Stimulated activated CD8-positive, alpha-beta memory T cell treated with anti-CD3 and anti-CD28 coated beads, Interleukin-4, amount 100 ng/mL, for 4 hours (primary cell): Measurements from ENCODE around the gene KATNAL1.

Experiments
- DNase-seq, 2 donors: peaks; one replicate each; pipeline ENCODE4 v3.0.0-alpha.2; 2020; ENCODE audit warnings: low read depth in 2 of 2, low spot score in 1 of 2

The KATNAL1 gene

DNA sequence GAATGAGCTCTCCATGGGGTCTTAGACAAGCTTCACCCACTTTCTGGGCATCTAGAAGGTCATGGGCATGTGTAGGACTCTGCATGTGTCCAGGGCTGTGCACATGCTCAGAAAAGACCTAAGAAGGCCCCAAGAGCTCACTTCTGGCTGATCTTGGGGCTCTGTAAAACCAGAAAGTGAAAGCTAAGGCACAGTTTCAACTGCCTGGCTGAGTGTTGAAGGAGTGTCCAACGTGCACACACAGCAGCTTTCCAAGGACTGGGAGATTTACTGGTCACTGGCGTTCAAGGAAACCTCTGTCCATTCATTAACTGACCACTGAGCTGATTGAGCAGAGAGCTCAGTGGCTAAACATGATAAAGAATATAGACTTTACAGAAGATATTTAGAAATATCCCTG lies 137.9 kb downstream of the KATNAL1 start:
- DNase-seq: no peak

DNA sequence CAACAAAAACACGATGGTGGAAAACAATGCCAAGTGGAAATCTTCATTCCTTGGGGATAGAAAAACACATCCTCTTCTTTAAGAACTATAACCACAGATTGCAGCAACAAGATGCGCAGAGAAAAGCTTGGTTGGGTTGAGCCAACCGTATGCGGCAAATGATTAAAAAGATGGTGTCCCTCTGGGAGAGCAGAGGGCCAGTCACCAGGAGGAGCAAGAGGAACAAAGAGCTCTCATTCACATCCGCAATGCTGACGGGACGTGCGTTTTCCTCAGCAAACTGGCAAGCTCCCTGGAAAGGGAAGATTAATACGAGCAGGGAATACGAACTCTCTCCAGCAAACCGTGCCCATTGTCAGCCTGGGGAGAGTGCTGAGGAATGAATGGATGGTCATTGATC lies 141.6 kb downstream of the KATNAL1 start:
- DNase-seq: no peak

DNA sequence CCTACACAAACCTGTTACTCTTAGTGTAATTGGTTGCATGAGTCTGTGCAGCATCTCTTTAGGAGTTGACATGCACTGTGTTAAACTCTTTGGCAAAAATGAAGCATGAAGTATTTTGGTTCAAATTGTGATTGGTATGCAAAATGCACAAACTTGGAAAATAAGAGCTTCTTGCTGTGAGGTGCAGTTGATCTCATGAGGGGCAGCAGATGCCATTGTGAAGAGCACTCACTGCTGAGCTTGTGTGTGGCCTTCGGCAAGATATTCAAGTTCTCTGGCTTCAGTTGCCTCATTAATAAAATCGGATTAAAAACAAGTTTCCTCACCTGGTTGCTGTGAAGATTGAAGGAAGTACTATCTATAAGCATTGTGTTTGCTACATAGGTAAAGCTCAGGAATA lies 142.3 kb downstream of the KATNAL1 start:
- DNase-seq: no peak

DNA sequence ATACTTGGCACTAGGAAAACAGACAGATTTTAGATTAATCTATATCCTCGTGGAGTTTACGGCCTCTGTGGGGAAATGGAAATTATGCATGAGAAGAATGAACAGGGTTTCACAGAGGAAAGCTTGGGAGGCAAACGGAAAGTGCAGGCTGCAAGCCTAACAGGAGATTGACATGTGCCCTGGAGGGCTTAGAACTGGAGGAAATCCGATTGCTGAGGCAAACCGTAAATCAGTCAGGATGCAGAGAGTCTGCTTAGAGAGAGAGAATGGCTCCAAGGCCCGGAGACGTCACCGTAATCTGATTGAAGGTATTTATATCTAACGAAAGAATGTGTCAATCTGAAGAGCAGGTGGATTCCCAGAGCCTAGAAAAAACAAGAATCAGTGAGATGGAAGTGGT lies 143.2 kb downstream of the KATNAL1 start:
- no peak for DNase-seq

DNA sequence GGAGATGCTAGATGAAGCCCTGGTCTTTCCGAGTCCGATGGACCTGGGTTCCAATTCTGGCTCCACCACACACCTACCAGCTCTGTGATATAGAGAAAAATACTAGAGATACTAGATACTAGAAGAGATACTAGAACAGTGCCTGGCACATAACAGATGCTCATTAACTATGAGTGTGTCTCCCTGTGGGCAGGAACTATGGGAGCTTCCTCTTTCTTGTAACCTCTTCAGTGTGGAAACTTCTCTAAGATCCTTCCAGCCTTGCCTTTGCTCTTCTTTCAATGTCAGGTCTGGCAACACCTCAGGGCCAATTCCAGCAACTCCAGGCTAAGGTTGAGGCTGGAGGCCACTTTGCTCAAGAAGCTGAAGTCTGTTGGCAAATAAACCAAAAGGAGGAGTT lies 143.9 kb downstream of the KATNAL1 start:
- DNase-seq: no peak

DNA sequence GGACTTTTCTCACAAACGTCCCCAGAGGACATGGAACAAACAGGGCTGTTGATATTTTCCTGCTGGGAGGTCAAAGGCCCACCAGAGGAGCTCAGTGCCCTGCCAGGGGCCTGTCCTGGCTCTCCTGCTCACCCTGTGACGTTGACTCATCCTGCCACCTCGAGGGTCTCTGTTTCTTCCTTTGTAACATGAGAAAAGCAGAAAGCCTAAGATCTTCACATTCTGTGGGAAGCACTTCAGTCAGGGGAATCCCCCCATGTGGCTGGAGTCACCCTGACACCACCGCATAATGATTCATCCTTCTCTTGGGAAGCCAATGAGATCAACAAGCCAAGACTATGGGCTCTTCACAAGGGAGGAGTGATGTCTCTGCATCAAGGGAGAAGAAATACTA lies 147.9 kb downstream of the KATNAL1 start:
- DNase-seq: peak in 1 of 2 donors; percentile 27

DNA sequence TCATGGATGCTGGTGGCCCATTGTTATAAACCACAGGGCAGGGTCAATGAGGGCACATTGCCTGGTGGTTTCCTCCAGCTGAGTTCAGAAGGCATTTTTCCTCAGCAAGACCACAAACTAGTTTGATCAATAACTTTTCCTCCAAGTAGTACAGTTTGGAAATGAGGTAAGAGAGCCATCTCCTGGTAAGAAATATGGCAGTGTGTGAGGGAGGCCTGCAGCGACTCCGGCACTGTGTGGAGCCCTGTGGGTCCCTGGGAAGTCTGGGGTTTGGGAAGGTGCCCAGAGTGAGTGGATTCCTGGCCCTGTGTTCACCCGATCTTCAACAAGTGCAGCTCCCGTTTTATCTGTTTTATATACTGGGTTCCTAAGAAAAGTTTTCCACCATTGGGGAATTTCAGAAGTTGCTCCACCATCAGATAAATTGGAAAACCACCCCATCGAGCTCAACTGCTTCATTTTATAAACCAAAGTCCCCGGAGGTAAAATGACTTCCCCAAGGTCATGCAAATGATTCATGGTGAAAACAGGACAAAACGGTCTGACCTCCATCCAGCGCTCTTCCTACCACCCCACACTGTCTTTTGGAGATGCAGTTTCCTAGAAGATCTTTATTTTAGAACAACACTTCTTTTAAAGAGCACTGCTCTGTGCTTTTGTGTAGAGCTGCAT lies 148.4 kb downstream of the KATNAL1 start:
- DNase-seq: no peak

DNA sequence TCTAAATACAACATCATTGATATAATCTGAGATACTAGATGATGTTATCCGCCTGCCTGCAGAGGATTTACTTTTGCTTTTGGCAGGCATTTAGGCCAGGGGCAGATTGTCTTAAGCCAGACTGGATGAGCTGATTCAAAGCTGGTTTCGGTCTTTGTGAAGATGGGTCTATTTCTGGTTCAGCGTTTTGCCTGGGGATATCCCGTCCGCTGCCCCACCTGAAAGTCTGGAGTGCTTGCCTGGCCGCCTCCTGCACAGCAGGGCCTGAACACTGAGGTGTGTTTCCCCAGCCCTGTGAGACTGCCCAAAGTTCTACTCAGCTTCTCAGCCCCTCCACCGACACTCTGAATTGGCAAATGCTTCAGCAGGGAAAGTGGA lies 149.7 kb downstream of the KATNAL1 start:
- no peak for DNase-seq

DNA sequence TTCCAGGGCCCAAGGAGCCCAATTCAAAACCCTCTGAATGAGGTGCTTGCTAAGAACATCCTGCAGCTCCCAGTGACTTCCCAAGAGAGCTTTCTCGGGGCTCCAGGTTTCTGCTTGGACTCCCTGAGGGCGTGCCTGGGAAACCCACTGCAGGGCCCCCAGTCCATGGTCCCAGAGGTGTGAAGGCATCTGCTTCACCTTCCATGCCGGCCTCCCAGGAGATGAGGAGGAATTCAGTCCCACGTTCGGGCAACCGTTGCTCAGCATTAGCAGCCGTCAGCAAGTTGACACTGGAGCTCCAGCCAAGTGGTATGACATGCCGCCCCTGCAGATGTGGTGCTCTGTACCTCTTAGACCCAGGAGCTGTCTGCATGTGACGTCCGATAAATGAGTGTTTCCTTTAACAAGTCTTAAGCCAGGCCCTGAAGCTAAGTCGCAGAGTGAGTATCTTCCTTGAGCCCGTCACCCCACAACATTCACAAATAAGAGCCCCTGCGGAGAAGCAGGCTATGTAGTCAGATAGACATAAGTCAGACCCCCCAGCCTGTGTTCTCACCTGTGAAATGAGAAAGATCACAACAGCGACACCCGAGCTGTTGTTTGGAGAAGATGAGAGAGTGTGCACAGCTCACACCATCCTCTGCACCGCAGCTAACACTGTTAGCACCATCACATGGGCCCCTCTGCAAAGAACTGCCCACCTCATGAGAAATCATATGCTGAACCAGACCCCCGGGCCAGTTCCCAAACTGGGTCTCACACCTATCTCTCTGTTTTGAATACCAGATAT lies 150.3 kb downstream of the KATNAL1 start:
- no peak for DNase-seq

DNA sequence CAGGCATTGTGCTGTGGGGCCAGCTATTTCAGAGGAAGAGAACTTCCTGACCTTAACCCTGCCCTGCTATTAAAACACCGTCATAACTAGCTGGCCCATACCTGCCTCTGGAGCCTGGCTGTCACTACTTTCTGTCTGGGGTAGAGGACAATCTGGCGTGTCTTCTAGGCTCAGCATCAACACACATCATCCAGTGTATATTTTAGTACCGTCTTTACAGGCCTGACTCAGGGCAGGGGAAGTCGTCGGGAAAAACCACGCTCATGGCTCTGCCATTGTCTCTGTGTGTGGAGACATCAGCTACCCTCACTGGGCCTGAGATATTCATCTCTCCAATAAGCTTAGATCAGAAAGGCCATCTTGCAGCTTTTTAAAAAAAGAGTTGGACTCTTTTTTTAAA lies 151.1 kb downstream of the KATNAL1 start:
- DNase-seq: no peak

DNA sequence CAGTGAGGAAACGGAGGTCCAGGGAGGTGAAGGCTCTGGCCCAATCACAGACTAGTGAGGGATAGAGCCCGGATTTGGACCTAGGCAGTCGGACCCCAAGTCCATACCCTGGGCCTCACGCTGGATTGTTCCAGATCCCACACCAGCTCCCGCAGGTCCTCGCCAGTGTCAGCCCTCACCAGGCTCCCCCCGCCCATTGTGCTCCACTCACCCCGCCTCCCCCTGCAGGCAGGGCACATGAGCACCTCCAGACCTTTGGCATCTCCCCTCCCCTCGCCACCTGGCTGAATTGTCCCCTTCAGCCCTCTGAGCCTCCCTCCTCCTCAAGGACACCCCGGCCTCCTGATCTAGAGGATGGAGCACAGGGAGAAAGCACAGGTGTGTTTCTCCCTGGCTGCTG lies 152.4 kb downstream of the KATNAL1 start:
- no peak for DNase-seq

DNA sequence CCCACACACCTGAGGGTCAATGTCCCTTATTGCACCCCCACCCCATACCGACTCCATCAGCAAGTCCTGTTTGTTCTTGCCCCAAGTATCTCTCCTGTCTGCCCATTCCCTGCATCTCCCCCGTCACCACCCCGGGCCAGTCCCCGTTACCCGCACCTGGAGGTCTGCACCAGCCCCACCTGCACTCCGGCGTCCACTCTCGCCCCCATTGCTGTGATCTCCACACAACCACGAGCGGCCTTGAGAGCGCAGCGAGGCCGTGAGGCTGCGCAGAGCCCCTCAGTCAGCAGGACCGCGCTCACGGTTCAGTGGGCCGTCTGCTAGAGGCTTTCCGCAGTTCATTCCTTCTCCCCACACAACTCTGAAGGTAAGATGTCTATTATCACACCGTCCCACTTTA lies 152.8 kb downstream of the KATNAL1 start:
- no peak for DNase-seq

DNA sequence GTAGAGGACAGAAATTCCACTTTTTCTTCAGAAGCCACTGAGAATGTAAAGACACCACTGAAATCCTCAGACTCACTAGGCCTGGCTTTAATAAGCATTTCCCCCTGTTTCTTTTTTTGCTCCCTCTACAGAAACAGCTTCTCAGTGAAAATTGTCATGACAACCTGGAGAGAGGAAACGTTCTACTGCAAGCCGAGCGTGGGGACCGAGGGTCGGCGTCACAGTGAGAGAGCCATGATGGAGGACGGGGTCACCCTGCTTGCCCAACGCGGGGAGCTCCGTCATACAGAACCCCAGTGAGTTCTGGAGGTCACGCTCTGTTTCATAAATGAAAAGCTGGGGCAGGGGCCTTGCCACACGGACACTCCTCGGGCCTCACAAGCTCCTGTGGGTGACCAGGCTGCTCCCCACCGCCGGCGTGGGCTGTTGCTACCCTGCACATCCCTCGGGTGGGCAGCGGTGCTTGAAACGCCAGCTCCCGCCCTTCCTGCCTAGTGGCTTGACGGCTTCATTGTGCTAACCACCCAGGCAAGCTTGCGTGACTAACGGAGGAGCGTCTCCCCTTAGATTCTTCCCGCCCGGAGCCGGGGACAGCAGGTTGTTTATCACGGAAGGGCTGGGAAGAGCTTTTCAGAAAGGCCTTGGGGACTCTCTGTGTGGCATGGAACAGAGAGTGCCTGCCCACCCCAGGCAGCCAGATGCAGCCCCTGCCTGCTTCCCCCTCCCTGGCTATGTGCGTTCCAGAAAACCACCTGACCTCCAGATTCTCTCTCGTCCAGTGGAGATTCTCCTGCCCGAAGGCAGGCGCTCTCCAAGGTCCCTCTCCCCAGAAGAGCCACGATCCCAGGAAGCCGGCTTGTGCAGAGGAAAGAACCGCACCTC lies 153.6 kb downstream of the KATNAL1 start:
- DNase-seq: no peak
